ENCODE measurements around the gene LAMA3.

GRCh38 chr18:23951206-23951605 is 262.0 kb downstream of the LAMA3 start:
- TF ChIP-seq EZH2 (IDR thresholded peaks at IDR 0.05; ENCODE audit: borderline replicate concordance, low read length) (no peak), CTCF (conservative IDR thresholded peaks at IDR 0.05 in 1 of 2, IDR thresholded peaks at IDR 0.05 in 1 of 2; ENCODE audit: extremely low read depth in 1 of 2, insufficient read depth in 1 of 2, low read depth in 1 of 2, low read length in 2 of 2) (no peak)

Measured in mammary epithelial cell (primary cell).